Cardiac fibroblast (primary cell): ENCODE results near the gene SPCS3.
A peak's percentile ranks its signal among the peaks of the same experiment; 100 is the strongest.

Source experiments
- DNase-seq, 2 donors: peaks; one replicate each; pipeline versions ENCODE4 v3.0.0 to v3.0.0-alpha.2; 2010; ENCODE audit warnings: low read depth in 2 of 2
- H3K4me3 ChIP-seq, 2 donors: replicated peaks in 1 of 2; 1 replicate in 1 of 2; 2 replicates in 1 of 2; pipeline ENCODE4 v1.5.1; 2011; ENCODE audit warnings: low read depth in 2 of 2, low read length in 2 of 2, mild to moderate bottlenecking in 2 of 2, moderate library complexity in 1 of 2
- TF ChIP-seq, protein P1 (sequence below): IDR thresholded peaks from one replicate; pipeline ENCODE4 v1.5.1; 2011; ENCODE audit warnings: low read depth, mild to moderate bottlenecking, low read length, inconsistent platforms

Gene SPCS3

DNA sequence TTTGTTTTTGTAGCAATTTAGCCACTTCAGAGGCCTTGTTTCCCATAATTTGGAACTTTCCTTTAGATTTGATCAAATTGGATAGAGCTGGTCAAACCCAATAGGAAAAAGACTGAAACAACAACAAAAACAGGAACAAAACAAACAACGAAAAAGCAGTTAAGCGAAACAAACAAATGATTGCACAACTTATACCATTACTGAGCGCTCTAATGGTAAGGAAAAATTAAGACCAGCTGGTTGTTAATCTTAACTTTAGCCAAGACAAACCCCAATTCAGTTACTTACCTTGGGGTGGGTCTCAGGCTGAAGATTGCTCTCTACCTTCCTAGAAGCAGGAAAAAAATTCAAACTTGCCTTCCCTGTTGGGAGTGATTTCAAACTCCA lies 38.3 kb downstream of the SPCS3 start:
- no peak for DNase-seq
- TF ChIP-seq, protein P1, sequence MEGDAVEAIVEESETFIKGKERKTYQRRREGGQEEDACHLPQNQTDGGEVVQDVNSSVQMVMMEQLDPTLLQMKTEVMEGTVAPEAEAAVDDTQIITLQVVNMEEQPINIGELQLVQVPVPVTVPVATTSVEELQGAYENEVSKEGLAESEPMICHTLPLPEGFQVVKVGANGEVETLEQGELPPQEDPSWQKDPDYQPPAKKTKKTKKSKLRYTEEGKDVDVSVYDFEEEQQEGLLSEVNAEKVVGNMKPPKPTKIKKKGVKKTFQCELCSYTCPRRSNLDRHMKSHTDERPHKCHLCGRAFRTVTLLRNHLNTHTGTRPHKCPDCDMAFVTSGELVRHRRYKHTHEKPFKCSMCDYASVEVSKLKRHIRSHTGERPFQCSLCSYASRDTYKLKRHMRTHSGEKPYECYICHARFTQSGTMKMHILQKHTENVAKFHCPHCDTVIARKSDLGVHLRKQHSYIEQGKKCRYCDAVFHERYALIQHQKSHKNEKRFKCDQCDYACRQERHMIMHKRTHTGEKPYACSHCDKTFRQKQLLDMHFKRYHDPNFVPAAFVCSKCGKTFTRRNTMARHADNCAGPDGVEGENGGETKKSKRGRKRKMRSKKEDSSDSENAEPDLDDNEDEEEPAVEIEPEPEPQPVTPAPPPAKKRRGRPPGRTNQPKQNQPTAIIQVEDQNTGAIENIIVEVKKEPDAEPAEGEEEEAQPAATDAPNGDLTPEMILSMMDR = no peak

DNA sequence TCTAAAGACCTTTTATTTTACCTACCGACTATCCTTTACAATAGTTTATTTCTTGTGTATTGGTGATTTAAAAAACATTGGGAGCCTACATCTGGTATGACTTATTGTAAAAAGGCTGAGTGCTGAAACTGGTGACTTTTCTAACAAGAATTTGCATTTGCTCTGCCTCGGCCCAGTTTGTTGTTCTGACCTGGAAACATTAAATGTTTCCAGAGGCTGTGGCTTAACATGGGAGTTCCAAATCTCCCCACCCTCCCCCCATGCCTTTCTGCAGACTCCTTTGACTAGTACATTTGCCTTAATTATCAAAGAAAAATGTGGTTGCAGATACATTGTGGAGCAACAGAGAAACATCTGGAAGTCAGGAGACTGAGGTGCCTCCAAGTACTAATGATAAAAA lies 39.8 kb downstream of the SPCS3 start:
- DNase-seq = peak; percentile 20 to 69
- TF ChIP-seq, protein P1 = no peak
- H3K4me3 ChIP-seq = no peak overlapping the region

More for the DNA sequence above, 38.3 kb downstream of the SPCS3 start:
- no peak overlapping the region for H3K4me3 ChIP-seq

DNA sequence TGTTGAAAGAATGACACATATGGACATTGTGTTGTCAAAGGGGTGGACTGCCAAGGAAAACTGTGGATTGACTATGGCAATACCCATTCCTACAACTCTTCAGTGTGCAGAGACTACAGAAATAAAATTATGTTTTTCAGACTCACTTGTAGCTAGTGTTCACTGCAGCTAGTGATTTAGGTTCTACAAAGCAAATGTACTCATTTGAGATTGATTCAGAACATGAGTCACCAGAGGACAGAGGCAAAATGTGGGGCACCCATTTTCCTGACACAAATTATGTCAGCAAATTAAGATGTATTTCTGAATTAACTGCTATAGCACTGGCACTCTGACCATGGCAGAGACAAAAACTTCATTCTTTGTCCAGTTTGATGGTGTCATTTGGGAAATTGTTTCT lies 40.7 kb downstream of the SPCS3 start:
- TF ChIP-seq, protein P1 = no peak
- DNase-seq = peak in 1 of 2 donors; percentile 35
- H3K4me3 ChIP-seq = no peak overlapping the region

DNA sequence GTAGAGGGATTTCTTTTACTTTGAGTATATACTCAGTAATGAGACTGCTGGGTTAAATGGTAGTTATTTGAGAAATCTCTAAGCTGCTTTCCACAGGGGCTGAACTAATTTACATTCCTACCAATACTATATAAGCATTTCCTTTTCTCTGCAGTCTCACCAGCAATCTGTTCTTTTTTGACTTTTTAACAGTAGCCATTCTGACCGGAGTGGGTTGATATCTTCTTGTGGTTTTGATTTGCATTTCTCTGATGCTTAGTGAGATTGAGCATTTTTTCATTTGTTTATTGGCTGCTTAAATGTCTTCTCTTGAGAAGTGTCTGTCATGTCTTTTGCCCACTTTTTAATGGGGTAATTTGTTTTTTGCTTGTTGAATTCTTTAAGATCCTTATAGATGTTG lies 43.3 kb downstream of the SPCS3 start:
- TF ChIP-seq, protein P1 = no peak
- no peak overlapping the region for H3K4me3 ChIP-seq
- DNase-seq = no peak

DNA sequence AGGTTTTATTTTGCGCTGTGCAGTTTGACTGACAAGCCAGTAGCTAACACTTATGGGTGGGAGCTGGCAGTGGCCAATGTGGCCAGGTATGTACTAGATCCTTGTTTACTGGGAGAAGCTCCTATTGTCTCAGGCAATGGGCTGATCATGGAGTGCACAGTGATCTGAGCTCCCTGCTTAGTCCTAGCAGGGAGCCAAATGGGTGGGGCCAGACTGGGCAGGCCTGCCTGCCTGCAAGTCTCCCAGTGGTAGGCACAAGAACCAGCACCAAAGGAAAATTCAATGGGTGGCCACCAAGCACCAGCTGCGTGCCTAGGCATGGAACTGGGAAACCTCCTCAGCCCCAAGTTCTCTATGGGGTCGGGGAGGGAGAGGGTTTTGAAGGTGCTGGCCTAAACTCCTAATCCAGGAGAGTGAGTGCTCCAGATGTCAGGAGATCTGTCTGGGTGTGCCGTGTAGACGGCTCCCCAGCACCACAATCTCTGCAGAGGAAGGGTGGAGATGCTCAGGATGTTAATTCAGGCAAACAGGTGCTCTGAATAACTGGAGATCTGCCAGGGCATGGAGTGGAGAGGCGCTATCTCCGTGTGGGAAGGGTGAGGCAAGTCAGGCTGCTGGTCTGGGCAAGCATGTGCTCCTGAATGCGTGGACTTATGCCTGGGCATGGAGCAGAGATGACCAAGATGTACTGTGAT lies 48.2 kb downstream of the SPCS3 start:
- TF ChIP-seq, protein P1 = no peak
- no peak overlapping the region for H3K4me3 ChIP-seq
- DNase-seq = no peak

DNA sequence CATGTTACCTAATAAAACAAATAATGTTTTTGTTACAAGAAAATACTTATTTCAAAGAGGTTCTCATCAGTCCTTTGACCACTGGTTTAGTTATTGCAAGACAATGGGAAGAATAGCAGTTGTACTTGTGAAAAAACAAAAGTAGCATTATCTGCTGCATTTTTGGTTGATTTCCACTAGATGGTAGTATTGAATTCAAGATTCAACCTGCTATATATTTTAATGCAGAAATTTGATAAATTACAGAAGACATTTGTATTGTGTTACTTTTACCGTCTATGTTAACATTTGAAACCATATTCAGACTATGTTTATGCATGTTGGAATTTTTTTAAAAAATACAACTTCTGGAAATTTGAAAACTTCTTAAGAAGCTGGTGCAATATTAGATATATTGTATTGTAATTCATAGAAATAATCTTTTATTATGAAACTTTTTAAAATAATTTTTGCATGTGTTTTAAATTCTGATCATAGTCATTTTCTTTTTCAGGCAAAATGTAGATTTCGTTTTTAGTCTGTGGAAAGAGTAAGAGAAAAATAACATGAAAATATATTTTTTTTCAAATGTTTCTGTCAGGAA lies 56.4 kb downstream of the SPCS3 start:
- no peak overlapping the region for H3K4me3 ChIP-seq
- TF ChIP-seq, protein P1 = peak; percentile 45
- DNase-seq = peak; percentile 53 to 54

DNA sequence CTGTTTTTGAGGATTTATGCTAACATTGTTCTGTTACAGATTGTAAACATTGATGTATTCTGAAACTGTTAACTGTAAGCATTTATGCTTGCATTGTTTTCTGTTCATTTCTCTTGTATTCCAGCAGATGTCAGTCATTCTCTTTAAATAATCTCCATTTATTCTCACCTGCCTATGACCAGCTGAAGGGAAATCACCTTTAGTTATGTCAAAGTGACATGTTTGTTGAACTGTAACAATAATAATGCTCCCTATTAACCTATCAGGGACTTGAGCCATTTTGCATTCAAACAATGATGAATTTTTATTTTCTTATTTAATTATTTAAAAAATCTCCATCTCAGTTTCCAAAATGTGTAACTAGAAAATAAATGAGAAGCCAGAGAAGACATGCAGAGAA lies 58.0 kb downstream of the SPCS3 start:
- TF ChIP-seq, protein P1 = peak; percentile 47
- peak; percentile 30 to 59 for DNase-seq
- H3K4me3 ChIP-seq = no peak overlapping the region
